ENCODE data around the gene FOXF1. TPM values are rescaled to one million over a fixed set of nuclear protein-coding genes. Genes with fewer than 3 reads are reported as not detected.
A peak's percentile ranks its signal among the peaks of the same experiment; 100 is the strongest.

The FOXF1 gene
- total RNA-seq, 2 donors from 2014 or later, result not detected

- Mint-ChIP-seq H3K4me3 (no peak overlapping the region), H3K27ac (no peak overlapping the region)
These were observed 17.2 kb upstream of the FOXF1 start for GRCh38 chr16:86492961-86493629.

GRCh38 chr16:86494039-86494564, 16.2 kb upstream of the FOXF1 start:
- Histone ChIP-seq H3K9ac (ENCODE audit: extremely low read depth, low read length, poor library complexity, severe bottlenecking) (no peak overlapping the region), H3K9me3 (ENCODE audit: control insufficient read depth, low read length) (no peaks in the 10 kb centered on the region), H3K4me1 (ENCODE audit: control insufficient read depth, insufficient read depth, low read length) (peaks cover 13% of the 10 kb centered on the region), H3K36me3 (ENCODE audit: control insufficient read depth, insufficient read depth, low read length) (no peaks in the 10 kb centered on the region), H3K27ac (ENCODE audit: low read depth, low read length) (no peak overlapping the region), H3K27me3 (ENCODE audit: control insufficient read depth, insufficient read depth, low read length, poor library complexity, severe bottlenecking) (peaks cover 100% of the 10 kb centered on the region), H3K4me3 (ENCODE audit: low read length) (no peak overlapping the region)
- Mint-ChIP-seq H3K4me1 (peaks cover 23% of the 10 kb centered on the region), H3K36me3 (ENCODE audit: low read depth) (no peaks in the 10 kb centered on the region), H3K27me3 (ENCODE audit: insufficient read depth) (peaks cover 99% of the 10 kb centered on the region), H3K4me3 (no peak overlapping the region), H3K27ac (no peak overlapping the region), H3K9me3 (no peaks in the 10 kb centered on the region)
- no peak for DNase-seq
- TF ChIP-seq CTCF (conservative IDR thresholded peaks at IDR 0.05), result no peak
- 7 to 13% methylated on average over 9 to 22 of the region's 22 CpGs for WGBS, 2 experiments (ENCODE audit: insufficient coverage in 1 of 2, insufficient read length in 1 of 2)

More at GRCh38 chr16:86492961-86493629, 17.2 kb upstream of the FOXF1 start:
- Mint-ChIP-seq H3K4me1 (peaks cover 20% of the 10 kb centered on the region), H3K36me3 (ENCODE audit: low read depth) (no peaks in the 10 kb centered on the region), H3K9me3 (no peaks in the 10 kb centered on the region), H3K27me3 (ENCODE audit: insufficient read depth) (peaks cover 99% of the 10 kb centered on the region)
- no peak for TF ChIP-seq CTCF (conservative IDR thresholded peaks at IDR 0.05)
- Histone ChIP-seq H3K27ac (ENCODE audit: low read depth, low read length) (no peak overlapping the region), H3K27me3 (ENCODE audit: control insufficient read depth, insufficient read depth, low read length, poor library complexity, severe bottlenecking) (peaks cover 100% of the 10 kb centered on the region), H3K4me3 (ENCODE audit: low read length) (no peak overlapping the region), H3K9me3 (ENCODE audit: control insufficient read depth, low read length) (no peaks in the 10 kb centered on the region), H3K4me1 (ENCODE audit: control insufficient read depth, insufficient read depth, low read length) (peaks cover 5% of the 10 kb centered on the region), H3K9ac (ENCODE audit: extremely low read depth, low read length, poor library complexity, severe bottlenecking) (no peak overlapping the region), H3K36me3 (ENCODE audit: control insufficient read depth, insufficient read depth, low read length) (no peaks in the 10 kb centered on the region)
- WGBS, 2 experiments (ENCODE audit: insufficient coverage in 1 of 2, insufficient read length in 1 of 2), result 57 to 75% methylated on average over 4 to 9 of the region's 9 CpGs
- DNase-seq, result no peak

GRCh38 chr16:86494565-86495356, 15.6 kb upstream of the FOXF1 start:
- DNase-seq, result peak; percentile 65
- no peaks in the 10 kb centered on the region for H3K9me3 Mint-ChIP-seq
- H3K36me3 Mint-ChIP-seq (ENCODE audit: low read depth), result no peaks in the 10 kb centered on the region
- Histone ChIP-seq H3K9me3 (ENCODE audit: control insufficient read depth, low read length) (no peaks in the 10 kb centered on the region), H3K36me3 (ENCODE audit: control insufficient read depth, insufficient read depth, low read length) (no peaks in the 10 kb centered on the region), H3K9ac (ENCODE audit: extremely low read depth, low read length, poor library complexity, severe bottlenecking) (no peak overlapping the region), H3K27ac (ENCODE audit: low read depth, low read length) (no peak overlapping the region), H3K27me3 (ENCODE audit: control insufficient read depth, insufficient read depth, low read length, poor library complexity, severe bottlenecking) (peaks cover 100% of the 10 kb centered on the region), H3K4me3 (ENCODE audit: low read length) (no peak overlapping the region), H3K4me1 (ENCODE audit: control insufficient read depth, insufficient read depth, low read length) (peaks cover 13% of the 10 kb centered on the region)
- WGBS, 2 experiments (ENCODE audit: insufficient coverage in 1 of 2, insufficient read length in 1 of 2), result 5% methylated on average over 30 to 54 of the region's 54 CpGs
- H3K4me3 Mint-ChIP-seq, result peak overlapping the region; percentile 29
- no peak for TF ChIP-seq CTCF (conservative IDR thresholded peaks at IDR 0.05)
- H3K27ac Mint-ChIP-seq, result no peak overlapping the region
- peaks cover 99% of the 10 kb centered on the region for H3K27me3 Mint-ChIP-seq (ENCODE audit: insufficient read depth)
- H3K4me1 Mint-ChIP-seq, result peaks cover 24% of the 10 kb centered on the region

All from endodermal cell (in vitro differentiated cells).